GM18909 (cell line): ENCODE results near the gene HERC2.
"Not testable (repeated sequence)": the region's sequence is repeated elsewhere in the genome, so short reads cannot be mapped to it uniquely, and the experiment has no call there.

Experiments used
- ATAC-seq: cut with Tn5 transposase; IDR thresholded peaks from one replicate; pipeline ENCODE4 v1.9.1; 2021; ENCODE audit warnings: mild to moderate bottlenecking; ENCODE audit not compliant: unreplicated experiment, poor library complexity

The HERC2 gene

GRCh38 chr15:28274635-28275034 is 47.3 kb downstream of the HERC2 start:
- no peak for ATAC-seq

GRCh38 chr15:28273873-28274610 is 47.9 kb downstream of the HERC2 start:
- no peak for ATAC-seq

- no peak for ATAC-seq
These were observed 48.5 kb downstream of the HERC2 start for GRCh38 chr15:28273468-28273867.

- no peak for ATAC-seq
These were observed 49.4 kb downstream of the HERC2 start for GRCh38 chr15:28272587-28272986.

GRCh38 chr15:28271697-28272260 is 50.2 kb downstream of the HERC2 start:
- ATAC-seq = no peak

- no peak for ATAC-seq
These were observed 52.9 kb downstream of the HERC2 start for GRCh38 chr15:28269097-28269496.

GRCh38 chr15:28267727-28268126 is 54.3 kb downstream of the HERC2 start:
- ATAC-seq = no peak

GRCh38 chr15:28265334-28266019 is 56.5 kb downstream of the HERC2 start:
- no peak for ATAC-seq

GRCh38 chr15:28264166-28264565 is 57.8 kb downstream of the HERC2 start:
- no peak for ATAC-seq

GRCh38 chr15:28262438-28262837 is 59.5 kb downstream of the HERC2 start:
- no peak for ATAC-seq

- no peak for ATAC-seq
These were observed 61.3 kb downstream of the HERC2 start for GRCh38 chr15:28260722-28261121.

- no peak for ATAC-seq
These were observed 61.7 kb downstream of the HERC2 start for GRCh38 chr15:28260317-28260716.

- no peak for ATAC-seq
These were observed 66.0 kb downstream of the HERC2 start for GRCh38 chr15:28255965-28256364.

- ATAC-seq = no peak
These were observed 69.1 kb downstream of the HERC2 start for GRCh38 chr15:28252831-28253230.

- ATAC-seq = no peak
These were observed 75.4 kb downstream of the HERC2 start for GRCh38 chr15:28246605-28247004.

GRCh38 chr15:28243901-28244300 is 78.1 kb downstream of the HERC2 start:
- ATAC-seq = no peak

GRCh38 chr15:28243399-28243798 is 78.6 kb downstream of the HERC2 start:
- ATAC-seq = no peak

- ATAC-seq = not testable (repeated sequence)
These were observed 83.7 kb downstream of the HERC2 start for GRCh38 chr15:28238296-28238695.

- not testable (repeated sequence) for ATAC-seq
These were observed 90.2 kb downstream of the HERC2 start for GRCh38 chr15:28231743-28232142.

- not testable (repeated sequence) for ATAC-seq
These were observed 90.6 kb downstream of the HERC2 start for GRCh38 chr15:28231336-28231735.

- not testable (repeated sequence) for ATAC-seq
These were observed 92.9 kb downstream of the HERC2 start for GRCh38 chr15:28228990-28229640.
